LoVo (cell line): ENCODE results near the gene SCCPDH.
"Not testable (repeated sequence)": the region's sequence is repeated elsewhere in the genome, so short reads cannot be mapped to it uniquely, and the experiment has no call there.

Experiments used
- DNase-seq: peaks from one replicate; pipeline ENCODE4 v3.0.0-alpha.2; 2016; ENCODE audit warnings: low spot score

SCCPDH gene

GRCh38 chr1:246800756-246801155 is 76.5 kb downstream of the SCCPDH start:
- DNase-seq = no peak

- no peak for DNase-seq
Measured at GRCh38 chr1:246801241-246802020, 77.2 kb downstream of the SCCPDH start.

GRCh38 chr1:246803373-246803772 is 79.2 kb downstream of the SCCPDH start:
- DNase-seq = no peak

- no peak for DNase-seq
Measured at GRCh38 chr1:246803883-246804282, 79.7 kb downstream of the SCCPDH start.

GRCh38 chr1:246805135-246805716 is 81.0 kb downstream of the SCCPDH start:
- no peak for DNase-seq

GRCh38 chr1:246809473-246809872 is 85.3 kb downstream of the SCCPDH start:
- no peak for DNase-seq

GRCh38 chr1:246811985-246812384 is 87.8 kb downstream of the SCCPDH start:
- DNase-seq = no peak

- not testable (repeated sequence) for DNase-seq
Measured at GRCh38 chr1:246813325-246813724, 89.1 kb downstream of the SCCPDH start.

- DNase-seq = no peak
Measured at GRCh38 chr1:246814890-246815289, 90.7 kb downstream of the SCCPDH start.

- no peak for DNase-seq
Measured at GRCh38 chr1:246815693-246816270, 91.6 kb downstream of the SCCPDH start.
